GM12872 (cell line): ENCODE results near the gene PAN2.

Source experiments
- TF ChIP-seq, protein P1 (sequence below): IDR thresholded peaks from 3 replicates; pipeline ENCODE4 v1.5.1; 2011; ENCODE audit warnings: low read depth, mild to moderate bottlenecking, low read length, moderate library complexity; ENCODE audit not compliant: insufficient read depth

The PAN2 gene

DNA sequence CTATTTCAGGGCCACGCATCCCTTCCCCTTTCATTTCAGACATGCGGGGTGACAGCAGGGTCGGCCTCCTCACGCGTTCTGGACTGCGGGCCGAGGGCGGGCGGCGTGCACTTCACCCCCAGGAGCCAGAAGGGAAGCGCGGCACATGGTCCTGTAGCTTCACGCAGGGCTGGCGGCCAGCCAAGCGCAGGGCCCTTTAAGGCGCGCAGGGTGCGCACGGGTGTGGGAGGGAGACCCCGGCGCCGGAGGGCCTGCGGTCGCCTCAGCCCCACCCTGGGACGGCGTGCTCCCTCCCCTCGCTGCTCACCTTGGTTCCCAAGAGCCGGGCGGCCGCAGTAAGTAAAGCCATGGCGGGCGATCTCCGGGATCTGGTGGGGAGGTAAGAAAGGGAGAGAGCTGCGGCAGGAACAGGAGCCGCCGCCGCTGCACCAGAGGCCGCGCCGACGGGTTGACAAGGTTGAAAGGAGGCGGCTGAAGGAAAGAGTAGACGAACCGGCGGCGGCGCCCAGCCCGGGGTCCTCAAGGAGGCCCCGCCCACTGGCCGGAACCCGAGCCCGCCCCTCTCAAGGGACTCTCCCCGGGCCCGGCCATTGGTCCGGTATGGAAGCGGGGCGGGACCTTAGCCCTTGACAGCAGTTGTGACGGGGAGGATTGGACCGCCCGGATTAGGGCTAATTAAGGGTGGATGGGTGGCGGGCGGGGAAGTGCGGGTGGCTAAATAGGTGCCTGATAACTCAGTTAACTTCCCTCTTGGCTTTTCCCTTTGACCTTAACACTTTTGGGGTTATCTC is 33.8 kb downstream of the PAN2 start, which contains the start of gene CS:
CS (minus strand) TSS at position 478 of the 791 bp plus-strand sequence; CDS start at position 349, 129 bp downstream.
- TF ChIP-seq, protein P1, sequence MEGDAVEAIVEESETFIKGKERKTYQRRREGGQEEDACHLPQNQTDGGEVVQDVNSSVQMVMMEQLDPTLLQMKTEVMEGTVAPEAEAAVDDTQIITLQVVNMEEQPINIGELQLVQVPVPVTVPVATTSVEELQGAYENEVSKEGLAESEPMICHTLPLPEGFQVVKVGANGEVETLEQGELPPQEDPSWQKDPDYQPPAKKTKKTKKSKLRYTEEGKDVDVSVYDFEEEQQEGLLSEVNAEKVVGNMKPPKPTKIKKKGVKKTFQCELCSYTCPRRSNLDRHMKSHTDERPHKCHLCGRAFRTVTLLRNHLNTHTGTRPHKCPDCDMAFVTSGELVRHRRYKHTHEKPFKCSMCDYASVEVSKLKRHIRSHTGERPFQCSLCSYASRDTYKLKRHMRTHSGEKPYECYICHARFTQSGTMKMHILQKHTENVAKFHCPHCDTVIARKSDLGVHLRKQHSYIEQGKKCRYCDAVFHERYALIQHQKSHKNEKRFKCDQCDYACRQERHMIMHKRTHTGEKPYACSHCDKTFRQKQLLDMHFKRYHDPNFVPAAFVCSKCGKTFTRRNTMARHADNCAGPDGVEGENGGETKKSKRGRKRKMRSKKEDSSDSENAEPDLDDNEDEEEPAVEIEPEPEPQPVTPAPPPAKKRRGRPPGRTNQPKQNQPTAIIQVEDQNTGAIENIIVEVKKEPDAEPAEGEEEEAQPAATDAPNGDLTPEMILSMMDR, result no peak

DNA sequence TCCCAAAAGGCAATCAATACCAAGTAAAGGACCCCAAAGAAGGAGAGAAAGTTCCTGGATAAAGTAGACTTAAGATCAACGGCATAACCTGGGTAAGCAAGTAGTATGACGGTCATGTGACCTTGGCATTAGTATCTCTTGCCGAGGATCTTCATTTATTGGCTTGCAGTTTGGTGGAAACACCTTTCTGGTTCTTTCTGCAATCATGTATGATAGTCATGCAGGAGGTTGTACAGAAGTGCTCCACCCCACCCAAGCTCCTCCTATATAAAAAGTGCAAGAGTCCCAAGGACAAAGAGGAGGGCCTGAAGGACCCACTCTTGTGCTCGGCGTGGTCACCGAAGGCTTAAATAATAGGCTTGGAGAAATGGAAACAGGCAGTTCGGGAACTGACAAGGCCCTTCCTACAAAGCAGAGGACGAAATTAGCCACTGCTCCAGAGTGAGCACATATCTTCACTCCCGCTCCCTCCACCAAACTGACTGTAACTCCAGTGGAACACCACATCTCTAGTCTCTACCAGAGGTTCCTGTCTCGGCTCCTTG is 34.4 kb downstream of the PAN2 start:
- TF ChIP-seq, protein P1, result no peak

DNA sequence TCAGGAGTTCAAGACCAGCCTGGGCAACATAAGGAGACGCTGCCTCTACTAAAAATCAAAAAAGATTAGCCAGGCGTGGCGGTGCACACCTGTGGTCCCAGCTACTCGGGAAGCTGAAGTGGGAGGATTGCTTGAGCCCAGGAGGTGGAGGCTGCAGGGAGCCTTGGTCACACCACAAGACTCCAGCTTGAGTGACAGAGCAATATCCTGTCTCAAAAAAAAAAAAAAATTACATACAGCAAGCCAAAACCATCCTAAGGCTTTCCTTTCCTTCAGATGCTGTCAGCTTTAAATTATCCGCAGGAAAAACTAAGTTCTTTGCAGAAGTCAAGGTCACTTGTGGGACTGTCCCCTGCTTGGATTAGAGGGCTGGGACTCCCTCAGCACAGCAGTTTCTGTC is 35.0 kb downstream of the PAN2 start:
- TF ChIP-seq, protein P1, result no peak

GRCh38 chr12:56297400-56297799 is 36.4 kb downstream of the PAN2 start:
- TF ChIP-seq, protein P1, result no peak

DNA sequence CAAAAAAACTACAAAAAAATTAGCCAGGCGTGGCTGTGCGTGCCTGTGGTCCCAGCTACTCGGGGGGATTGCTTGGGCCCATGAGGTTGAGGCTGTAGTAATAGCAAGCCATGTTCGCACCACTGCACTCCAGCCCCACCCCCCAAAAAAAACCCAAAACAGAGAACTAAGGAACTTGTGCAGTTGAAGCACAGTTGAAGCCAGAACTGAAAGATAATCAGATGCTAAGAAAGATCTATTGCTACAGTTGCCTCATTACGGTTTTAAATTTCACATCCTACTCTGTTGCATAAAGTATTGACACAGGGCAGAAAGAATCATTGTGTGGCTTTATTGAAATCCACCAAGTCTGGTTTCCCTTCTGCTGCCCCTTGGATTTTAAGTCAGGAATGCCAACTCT is 37.5 kb downstream of the PAN2 start:
- TF ChIP-seq, protein P1, result no peak

DNA sequence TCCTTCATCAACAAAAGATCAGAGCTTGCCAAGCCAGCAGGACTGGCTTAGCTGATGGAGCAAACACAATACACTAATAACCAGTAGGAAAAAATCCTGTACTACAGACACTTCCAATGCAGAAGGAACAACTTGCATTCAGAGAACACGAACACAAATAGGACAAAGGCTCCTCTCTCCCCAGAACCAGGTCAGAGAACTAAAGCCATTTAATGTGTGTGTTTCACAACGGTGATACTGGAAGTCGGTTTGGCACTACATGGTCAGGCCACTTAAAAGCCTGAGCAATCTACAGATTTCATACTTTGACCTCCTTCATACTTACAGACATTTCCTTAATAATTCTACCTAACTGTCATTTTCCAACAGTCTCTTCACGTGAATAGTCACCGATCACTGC is 40.0 kb downstream of the PAN2 start:
- TF ChIP-seq, protein P1, result no peak

- TF ChIP-seq, protein P1, result no peak
Observed at GRCh38 chr12:56288705-56289387, 45.0 kb downstream of the PAN2 start.
